ENCODE measurements around the gene TNS3. TPM values are rescaled to one million over a fixed set of nuclear protein-coding genes. Genes with fewer than 3 reads are reported as not detected.

The TNS3 gene
- total RNA-seq, 4 donors from 2014 or later: 6.6 to 16.0 (median 9.6) TPM

GRCh38 chr7:47602272-47603004 is 20.5 kb upstream of the TNS3 start:
- Histone ChIP-seq H3K4me1 (peaks cover 19 to 61% (median 47%) of the 10 kb centered on the region in 3 donors), H3K27ac (peak overlapping the region in 3 of 4 donors; percentile 3 to 72 (median 41)), H3K27me3 (peaks cover 0 to 13% (median 0%) of the 10 kb centered on the region in 4 donors), H3K4me3 (no peak overlapping the region), H3K36me3 (no peaks in the 10 kb centered on the region), H3K9me3 (peaks cover 0 to 15% (median 10%) of the 10 kb centered on the region in 3 donors)
- WGBS, 2 donors: 38 to 57% methylated on average over 7 of the region's 7 CpGs
- DNase-seq: no peak
- TF ChIP-seq POLR2A (IDR thresholded peaks at IDR 0.05) (no peak), CTCF (IDR thresholded peaks at IDR 0.05) (no peak)
- intact Hi-C loops (cut with DNase I): no loop called here

- H3K27me3 ChIP-seq: peaks cover 0 to 13% (median 0%) of the 10 kb centered on the region in 4 donors
- peak overlapping the region; percentile 3 to 72 (median 36) for H3K27ac ChIP-seq
- peaks cover 0 to 21% (median 16%) of the 10 kb centered on the region in 3 donors for H3K9me3 ChIP-seq
- intact Hi-C loops (cut with DNase I): no loop called here
- no peak for DNase-seq
- H3K4me3 ChIP-seq: no peak overlapping the region
- WGBS, 2 donors: 45 to 57% methylated on average over 2 of the region's 2 CpGs
- peaks cover 19 to 61% (median 47%) of the 10 kb centered on the region in 3 donors for H3K4me1 ChIP-seq
- no peaks in the 10 kb centered on the region for H3K36me3 ChIP-seq
- TF ChIP-seq POLR2A (IDR thresholded peaks at IDR 0.05) (no peak), CTCF (IDR thresholded peaks at IDR 0.05) (no peak)
These were observed 20.0 kb upstream of the TNS3 start for GRCh38 chr7:47601881-47602249.

GRCh38 chr7:47601119-47601880 is 19.4 kb upstream of the TNS3 start:
- TF ChIP-seq POLR2A (IDR thresholded peaks at IDR 0.05) (no peak), CTCF (IDR thresholded peaks at IDR 0.05) (no peak)
- Histone ChIP-seq H3K9me3 (peaks cover 0 to 27% (median 21%) of the 10 kb centered on the region in 3 donors), H3K36me3 (no peaks in the 10 kb centered on the region), H3K27ac (peak overlapping the region; percentile 41 to 72 (median 48)), H3K27me3 (peaks cover 0 to 13% (median 0%) of the 10 kb centered on the region in 4 donors), H3K4me1 (peaks cover 19 to 61% (median 47%) of the 10 kb centered on the region in 3 donors), H3K4me3 (no peak overlapping the region)
- intact Hi-C loops (cut with DNase I): no loop called here
- DNase-seq: no peak
- WGBS, 2 donors: 31 to 45% methylated on average over 4 of the region's 4 CpGs

- WGBS, 2 donors: 37 to 51% methylated on average over 15 of the region's 15 CpGs
- Histone ChIP-seq H3K4me3 (no peak overlapping the region), H3K27me3 (peaks cover 0 to 13% (median 0%) of the 10 kb centered on the region in 4 donors), H3K36me3 (no peaks in the 10 kb centered on the region), H3K9me3 (peaks cover 0 to 35% (median 30%) of the 10 kb centered on the region in 3 donors), H3K27ac (peak overlapping the region; percentile 45 to 72 (median 52)), H3K4me1 (peaks cover 19 to 53% (median 41%) of the 10 kb centered on the region in 3 donors)
- DNase-seq: no peak
- intact Hi-C loops (cut with DNase I): no loop called here
- TF ChIP-seq CTCF (IDR thresholded peaks at IDR 0.05): no peak
These were observed 18.5 kb upstream of the TNS3 start for GRCh38 chr7:47600199-47601118.
